Measurements from ENCODE around the gene RPL31.
"Not testable (repeated sequence)": the region's sequence is repeated elsewhere in the genome, so short reads cannot be mapped to it uniquely, and the experiment has no call there.

RPL31 gene

GRCh38 chr2:101048756-101049155 is 46.7 kb downstream of the RPL31 start:
- TF ChIP-seq EZH2phosphoT487 (conservative IDR thresholded peaks at IDR 0.05; ENCODE audit: low read length), result no peak
- TF ChIP-seq CTCF (IDR thresholded peaks at IDR 0.05; ENCODE audit: insufficient read depth, low read length, poor library complexity, severe bottlenecking), result no peak
- no peak overlapping the region for H3K4me3 ChIP-seq (ENCODE audit: insufficient read depth, low read length, poor library complexity, severe bottlenecking)
- H3F3A ChIP-seq (ENCODE audit: insufficient read depth), result no peaks in the 10 kb centered on the region
- H3K9ac ChIP-seq (ENCODE audit: low read length), result no peak overlapping the region
- no peak overlapping the region for H3K4me2 ChIP-seq (ENCODE audit: low read depth, low read length, poor library complexity, severe bottlenecking)
- H4K20me1 ChIP-seq (ENCODE audit: low read depth, low read length), result no peaks in the 10 kb centered on the region
- no peaks in the 10 kb centered on the region for H3K9me2 ChIP-seq (replicated peaks; ENCODE audit: insufficient read depth, low read length)
- no peak overlapping the region for H2AFZ ChIP-seq (ENCODE audit: low read depth, low read length, severe bottlenecking)
- H3K27me3 ChIP-seq (ENCODE audit: low read length), result no peaks in the 10 kb centered on the region
- no peaks in the 10 kb centered on the region for H3K36me3 ChIP-seq (ENCODE audit: low read length)
- H3K79me2 ChIP-seq (ENCODE audit: insufficient read depth, low read length), result no peaks in the 10 kb centered on the region
- H3K9me3 ChIP-seq (ENCODE audit: insufficient read depth, low read length), result no peaks in the 10 kb centered on the region
- H3K27ac ChIP-seq (ENCODE audit: low read depth, low read length), result no peak overlapping the region

- H3K27ac ChIP-seq (ENCODE audit: low read depth, low read length); H3K79me2 ChIP-seq (ENCODE audit: insufficient read depth, low read length); H3K4me2 ChIP-seq (ENCODE audit: low read depth, low read length, poor library complexity, severe bottlenecking); H3K9me2 ChIP-seq (replicated peaks; ENCODE audit: insufficient read depth, low read length); H4K20me1 ChIP-seq (ENCODE audit: low read depth, low read length); H2AFZ ChIP-seq (ENCODE audit: low read depth, low read length, severe bottlenecking); H3K27me3 ChIP-seq (ENCODE audit: low read length); H3F3A ChIP-seq (ENCODE audit: insufficient read depth); H3K9me3 ChIP-seq (ENCODE audit: insufficient read depth, low read length); H3K9ac ChIP-seq (ENCODE audit: low read length); H3K36me3 ChIP-seq (ENCODE audit: low read length); H3K4me3 ChIP-seq (ENCODE audit: insufficient read depth, low read length, poor library complexity, severe bottlenecking): not testable (repeated sequence)
These were observed 48.8 kb downstream of the RPL31 start for GRCh38 chr2:101050886-101051285.

- Histone ChIP-seq H3K4me2 (ENCODE audit: low read depth, low read length, poor library complexity, severe bottlenecking) (no peak overlapping the region), H3K79me2 (ENCODE audit: insufficient read depth, low read length) (no peaks in the 10 kb centered on the region), H2AFZ (ENCODE audit: low read depth, low read length, severe bottlenecking) (no peak overlapping the region), H4K20me1 (ENCODE audit: low read depth, low read length) (no peaks in the 10 kb centered on the region), H3K9ac (ENCODE audit: low read length) (no peak overlapping the region), H3K9me2 (replicated peaks; ENCODE audit: insufficient read depth, low read length) (no peaks in the 10 kb centered on the region), H3K36me3 (ENCODE audit: low read length) (no peaks in the 10 kb centered on the region), H3K27me3 (ENCODE audit: low read length) (no peaks in the 10 kb centered on the region), H3K9me3 (ENCODE audit: insufficient read depth, low read length) (no peaks in the 10 kb centered on the region), H3K27ac (ENCODE audit: low read depth, low read length) (no peak overlapping the region), H3F3A (ENCODE audit: insufficient read depth) (no peaks in the 10 kb centered on the region), H3K4me3 (ENCODE audit: insufficient read depth, low read length, poor library complexity, severe bottlenecking) (no peak overlapping the region)
- TF ChIP-seq EZH2phosphoT487 (conservative IDR thresholded peaks at IDR 0.05; ENCODE audit: low read length) (no peak), CTCF (IDR thresholded peaks at IDR 0.05; ENCODE audit: insufficient read depth, low read length, poor library complexity, severe bottlenecking) (no peak)
These were observed 50.1 kb downstream of the RPL31 start for GRCh38 chr2:101052147-101052546.

GRCh38 chr2:101053117-101053516 is 51.0 kb downstream of the RPL31 start:
- Histone ChIP-seq H3K9me2 (replicated peaks; ENCODE audit: insufficient read depth, low read length) (no peaks in the 10 kb centered on the region), H4K20me1 (ENCODE audit: low read depth, low read length) (no peaks in the 10 kb centered on the region), H3K9ac (ENCODE audit: low read length) (no peak overlapping the region), H3K9me3 (ENCODE audit: insufficient read depth, low read length) (no peaks in the 10 kb centered on the region), H2AFZ (ENCODE audit: low read depth, low read length, severe bottlenecking) (no peak overlapping the region), H3K36me3 (ENCODE audit: low read length) (no peaks in the 10 kb centered on the region), H3K27me3 (ENCODE audit: low read length) (no peaks in the 10 kb centered on the region), H3F3A (ENCODE audit: insufficient read depth) (no peaks in the 10 kb centered on the region), H3K4me3 (ENCODE audit: insufficient read depth, low read length, poor library complexity, severe bottlenecking) (no peak overlapping the region), H3K27ac (ENCODE audit: low read depth, low read length) (no peak overlapping the region), H3K79me2 (ENCODE audit: insufficient read depth, low read length) (no peaks in the 10 kb centered on the region), H3K4me2 (ENCODE audit: low read depth, low read length, poor library complexity, severe bottlenecking) (no peak overlapping the region)
- no peak for TF ChIP-seq CTCF (IDR thresholded peaks at IDR 0.05; ENCODE audit: insufficient read depth, low read length, poor library complexity, severe bottlenecking)

Data from SU-DHL-6 (cell line).